Measurements from ENCODE around the gene LONP1.

DNA sequence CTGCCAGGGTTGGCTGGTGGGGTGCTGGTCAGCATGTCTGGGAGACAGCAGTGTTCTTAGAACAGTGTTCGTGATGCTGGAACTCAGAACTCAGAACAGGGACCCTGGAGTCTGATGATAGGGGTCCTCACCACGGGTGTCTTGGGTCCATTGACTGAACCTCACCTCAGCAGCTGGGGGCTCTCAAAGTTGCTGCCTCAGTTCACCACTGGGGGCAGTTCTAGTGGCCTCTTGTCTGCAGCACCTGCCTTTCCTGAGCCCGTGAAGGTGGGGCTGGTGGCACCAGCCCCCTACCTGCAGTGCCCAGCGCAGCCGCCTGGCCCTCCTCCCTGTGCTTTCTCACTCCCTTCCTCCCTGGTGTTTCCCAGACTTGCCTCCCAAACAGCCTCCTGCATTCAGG is 68.6 kb downstream of the LONP1 start:
- TF ChIP-seq, protein P1, sequence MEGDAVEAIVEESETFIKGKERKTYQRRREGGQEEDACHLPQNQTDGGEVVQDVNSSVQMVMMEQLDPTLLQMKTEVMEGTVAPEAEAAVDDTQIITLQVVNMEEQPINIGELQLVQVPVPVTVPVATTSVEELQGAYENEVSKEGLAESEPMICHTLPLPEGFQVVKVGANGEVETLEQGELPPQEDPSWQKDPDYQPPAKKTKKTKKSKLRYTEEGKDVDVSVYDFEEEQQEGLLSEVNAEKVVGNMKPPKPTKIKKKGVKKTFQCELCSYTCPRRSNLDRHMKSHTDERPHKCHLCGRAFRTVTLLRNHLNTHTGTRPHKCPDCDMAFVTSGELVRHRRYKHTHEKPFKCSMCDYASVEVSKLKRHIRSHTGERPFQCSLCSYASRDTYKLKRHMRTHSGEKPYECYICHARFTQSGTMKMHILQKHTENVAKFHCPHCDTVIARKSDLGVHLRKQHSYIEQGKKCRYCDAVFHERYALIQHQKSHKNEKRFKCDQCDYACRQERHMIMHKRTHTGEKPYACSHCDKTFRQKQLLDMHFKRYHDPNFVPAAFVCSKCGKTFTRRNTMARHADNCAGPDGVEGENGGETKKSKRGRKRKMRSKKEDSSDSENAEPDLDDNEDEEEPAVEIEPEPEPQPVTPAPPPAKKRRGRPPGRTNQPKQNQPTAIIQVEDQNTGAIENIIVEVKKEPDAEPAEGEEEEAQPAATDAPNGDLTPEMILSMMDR (IDR thresholded peaks at IDR 0.05 in 2 of 3, conservative IDR thresholded peaks at IDR 0.05 in 1 of 3; ENCODE audit: borderline replicate concordance in 1 of 3, insufficient read depth in 1 of 3, low read depth in 2 of 3, low read length in 2 of 3) = peak in 2 of 3 experiments; percentile 17 to 24; a peak in 2 of 6 replicates
- no peak for TF ChIP-seq TCF7L2 (IDR thresholded peaks at IDR 0.05; ENCODE audit: borderline replicate concordance, extremely low read depth, insufficient read depth, insufficient read length)
- TF ChIP-seq, protein P2, sequence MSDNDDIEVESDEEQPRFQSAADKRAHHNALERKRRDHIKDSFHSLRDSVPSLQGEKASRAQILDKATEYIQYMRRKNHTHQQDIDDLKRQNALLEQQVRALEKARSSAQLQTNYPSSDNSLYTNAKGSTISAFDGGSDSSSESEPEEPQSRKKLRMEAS (IDR thresholded peaks at IDR 0.05) = no peak
- no peak for TF ChIP-seq EZH2 (IDR thresholded peaks at IDR 0.05)
- TF ChIP-seq, protein P3, sequence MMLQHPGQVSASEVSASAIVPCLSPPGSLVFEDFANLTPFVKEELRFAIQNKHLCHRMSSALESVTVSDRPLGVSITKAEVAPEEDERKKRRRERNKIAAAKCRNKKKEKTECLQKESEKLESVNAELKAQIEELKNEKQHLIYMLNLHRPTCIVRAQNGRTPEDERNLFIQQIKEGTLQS (IDR thresholded peaks at IDR 0.05) = no peak
- TF ChIP-seq POLR2AphosphoS5 (IDR thresholded peaks at IDR 0.05; ENCODE audit: low read depth, low read length) = no peak
- no peak for TF ChIP-seq ZNF274 (IDR thresholded peaks at IDR 0.05; ENCODE audit: low read depth, low read length)
- TF ChIP-seq POLR2A (IDR thresholded peaks at IDR 0.05; ENCODE audit: borderline replicate concordance, extremely low read depth, insufficient read depth, insufficient read length) = no peak
